GM12874 (cell line): Measurements from ENCODE around the gene EGFL6.

ENCODE experiments used
- CTCF ChIP-seq: IDR thresholded peaks from 2 replicates; pipeline ENCODE4 v1.5.1; 2011; ENCODE audit warnings: low read depth, mild to moderate bottlenecking, control low read depth, low read length, moderate library complexity; ENCODE audit not compliant: insufficient read depth

EGFL6 gene

GRCh38 chrX:13590914-13591313 lies 21.5 kb downstream of the EGFL6 start:
- TF ChIP-seq CTCF, result no peak

- TF ChIP-seq CTCF, result no peak
Measured at GRCh38 chrX:13597874-13598273, 28.5 kb downstream of the EGFL6 start.

GRCh38 chrX:13598877-13599276 lies 29.5 kb downstream of the EGFL6 start:
- TF ChIP-seq CTCF, result peak; percentile 22; the same call in 1 of the 2 replicates

- no peak for TF ChIP-seq CTCF
Measured at GRCh38 chrX:13599491-13599890, 30.1 kb downstream of the EGFL6 start.

GRCh38 chrX:13605611-13606010 lies 36.2 kb downstream of the EGFL6 start:
- no peak for TF ChIP-seq CTCF

GRCh38 chrX:13607331-13607995 lies 38.1 kb downstream of the EGFL6 start:
- no peak for TF ChIP-seq CTCF

GRCh38 chrX:13607996-13608365 lies 38.6 kb downstream of the EGFL6 start:
- TF ChIP-seq CTCF, result no peak
